Mucosa of descending colon (tissue), 3 donors: ENCODE measurements around the gene PLB1. TPM values are rescaled to one million over a fixed set of nuclear protein-coding genes. Genes with fewer than 3 reads are reported as not detected.

ENCODE experiments used
- ATAC-seq: fragments of 200-7000 bp; cut with Tn5 transposase; one replicate; pipeline ENCODE4 v1.9.1; 2020; ENCODE audit warnings: mild to moderate bottlenecking, moderate library complexity
- DNase-seq, 3 donors: peaks; one replicate each; pipeline ENCODE4 v3.0.0-alpha.2; 2020
- H3K36me3 ChIP-seq: fragments of 200-600 bp; one replicate; pipeline ENCODE4 v1.8.0; 2021; ENCODE audit warnings: low read depth, mild to moderate bottlenecking
- H3K4me1 ChIP-seq: fragments of 200-600 bp; one replicate; pipeline ENCODE4 v1.8.0; 2021; ENCODE audit warnings: low read depth, mild to moderate bottlenecking
- H3K4me3 ChIP-seq: fragments of 200-600 bp; one replicate; pipeline ENCODE4 v1.8.0; 2021; ENCODE audit warnings: mild to moderate bottlenecking
- H3K9me3 ChIP-seq: fragments of 200-600 bp; one replicate; pipeline ENCODE4 v1.8.0; 2021; ENCODE audit warnings: mild to moderate bottlenecking
- CTCF ChIP-seq: fragments of 200-600 bp; IDR thresholded peaks from one replicate; pipeline ENCODE4 v1.8.0; 2022; ENCODE audit warnings: antibody characterized with exemption, mild to moderate bottlenecking
- intact Hi-C, 2 donors: fragments of 100-400 bp; cut with DNase I in 1 of 2; cut with micrococcal nuclease in 1 of 2; formaldehyde crosslinking; loops; one replicate each; pipeline versions ENCODE4 v1.11.0 to v1.11.1; 2022; cut with DNase I, micrococcal nuclease
- total RNA-seq, 3 donors: library from RNA; stranded (reverse); fragmentation: NEBNext Ultra II Directional in 2 of 3; extraction: Animal tissue kit (Norgen Biotek cat#: 25700) in 2 of 3; gene quantifications; one replicate each; pipeline versions ENCODE4 v1.2.1 to v1.2.4, GENCODE V29; 2021 to 2023
- donor health status: DM: no; HTN: no; CAD: no; lungs with moderate emphysema.
- donor health status: DM: no; HTN: no; CAD: no.
- donor health status: DM: no; HTN: yes; CAD: no.

Gene PLB1
- total RNA-seq, 3 donors from 2014 or later: 2.4 to 4.9 (median 3.6) TPM

- Histone ChIP-seq H3K4me3 (no peak overlapping the region), H3K36me3 (no peaks in the 10 kb centered on the region), H3K4me1 (peaks cover 2% of the 10 kb centered on the region), H3K9me3 (no peaks in the 10 kb centered on the region)
- no peak for TF ChIP-seq CTCF
- no peak for DNase-seq
- intact Hi-C loops: no loop called here
- no peak for ATAC-seq
These were observed 82.9 kb downstream of the PLB1 start for GRCh38 chr2:28578774-28579173.

GRCh38 chr2:28579606-28580005 is 83.7 kb downstream of the PLB1 start:
- H3K36me3 ChIP-seq: no peaks in the 10 kb centered on the region
- H3K9me3 ChIP-seq: no peaks in the 10 kb centered on the region
- intact Hi-C loops: no loop called here
- peaks cover 2% of the 10 kb centered on the region for H3K4me1 ChIP-seq
- DNase-seq: no peak
- no peak for TF ChIP-seq CTCF
- H3K4me3 ChIP-seq: no peak overlapping the region
- no peak for ATAC-seq

- H3K4me3 ChIP-seq: no peak overlapping the region
- ATAC-seq (no peak), DNase-seq (no peak)
- H3K9me3 ChIP-seq: no peaks in the 10 kb centered on the region
- TF ChIP-seq CTCF: no peak
- intact Hi-C loops: no loop called here
- no peaks in the 10 kb centered on the region for H3K36me3 ChIP-seq
- peaks cover 2% of the 10 kb centered on the region for H3K4me1 ChIP-seq
These were observed 84.2 kb downstream of the PLB1 start for GRCh38 chr2:28580078-28580477.

- Histone ChIP-seq H3K36me3 (no peaks in the 10 kb centered on the region), H3K9me3 (no peaks in the 10 kb centered on the region), H3K4me3 (no peak overlapping the region), H3K4me1 (peaks cover 2% of the 10 kb centered on the region)
- no peak for TF ChIP-seq CTCF
- DNase-seq (no peak), ATAC-seq (no peak)
- intact Hi-C loops: no loop called here
These were observed 85.5 kb downstream of the PLB1 start for GRCh38 chr2:28581312-28581711.

- TF ChIP-seq CTCF: no peak
- intact Hi-C loops: no loop called here
- DNase-seq (no peak), ATAC-seq (no peak)
- Histone ChIP-seq H3K36me3 (no peaks in the 10 kb centered on the region), H3K4me3 (no peak overlapping the region), H3K4me1 (peaks cover 2% of the 10 kb centered on the region), H3K9me3 (no peaks in the 10 kb centered on the region)
These were observed 86.3 kb downstream of the PLB1 start for GRCh38 chr2:28582152-28582551.

- TF ChIP-seq CTCF: no peak
- intact Hi-C loops: no loop called here
- Histone ChIP-seq H3K4me1 (peaks cover 2% of the 10 kb centered on the region), H3K9me3 (no peaks in the 10 kb centered on the region), H3K36me3 (no peaks in the 10 kb centered on the region), H3K4me3 (no peak overlapping the region)
- ATAC-seq (no peak), DNase-seq (no peak)
These were observed 86.7 kb downstream of the PLB1 start for GRCh38 chr2:28582595-28582994.
